Astrocyte (in vitro differentiated cells and primary cell): ENCODE results near the gene C1orf159.

Experiments
- CTCF ChIP-seq: IDR thresholded peaks from 2 replicates; pipeline ENCODE4 v1.5.1; 2011; ENCODE audit warnings: low read depth, mild to moderate bottlenecking, inconsistent platforms, low read length, moderate library complexity; ENCODE audit not compliant: insufficient read depth
- EZH2 ChIP-seq: IDR thresholded peaks from 2 replicates; pipeline ENCODE4 v1.6.1; 2012; ENCODE audit warnings: mild to moderate bottlenecking, low read length, inconsistent platforms; ENCODE audit not compliant: insufficient read depth

- TF ChIP-seq CTCF (no peak), EZH2 (no peak)
These were observed 66.3 kb downstream of the C1orf159 start for GRCh38 chr1:1049318-1050165.
